Stimulated activated CD8-positive, alpha-beta memory T cell treated with anti-CD3 and anti-CD28 coated beads, Interleukin-4, amount 100 ng/mL, for 48 hours (primary cell): ENCODE measurements around the gene APLP2.
"Not testable (repeated sequence)": the region's sequence is repeated elsewhere in the genome, so short reads cannot be mapped to it uniquely, and the experiment has no call there.

Experiments
- DNase-seq: peaks from one replicate; pipeline ENCODE4 v3.0.0-alpha.2; 2020

Gene APLP2

GRCh38 chr11:130094614-130095013 is 24.9 kb downstream of the APLP2 start:
- DNase-seq = no peak

DNA sequence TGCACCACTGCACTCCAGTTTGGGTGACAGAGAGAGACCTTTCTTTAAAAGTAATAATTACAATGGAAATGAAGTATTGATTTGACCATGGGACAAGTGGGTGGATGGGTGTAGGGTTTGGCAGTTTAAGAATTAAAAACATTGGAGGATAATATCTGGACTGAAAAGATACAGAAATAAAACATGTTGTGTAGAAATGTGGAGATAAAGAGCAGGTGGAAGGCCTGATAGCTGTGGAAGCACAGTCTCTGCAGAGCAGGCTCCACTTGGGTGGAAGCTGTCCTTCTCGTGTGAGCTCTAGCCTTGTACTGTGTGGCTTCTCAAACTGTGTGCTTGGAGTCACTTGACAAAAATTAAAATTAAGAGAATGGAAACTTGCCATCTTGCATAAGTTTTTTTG is 25.6 kb downstream of the APLP2 start:
- no peak for DNase-seq

GRCh38 chr11:130096042-130096441 is 26.3 kb downstream of the APLP2 start:
- no peak for DNase-seq

GRCh38 chr11:130096823-130097222 is 27.1 kb downstream of the APLP2 start:
- no peak for DNase-seq

GRCh38 chr11:130097285-130097684 is 27.6 kb downstream of the APLP2 start:
- no peak for DNase-seq

DNA sequence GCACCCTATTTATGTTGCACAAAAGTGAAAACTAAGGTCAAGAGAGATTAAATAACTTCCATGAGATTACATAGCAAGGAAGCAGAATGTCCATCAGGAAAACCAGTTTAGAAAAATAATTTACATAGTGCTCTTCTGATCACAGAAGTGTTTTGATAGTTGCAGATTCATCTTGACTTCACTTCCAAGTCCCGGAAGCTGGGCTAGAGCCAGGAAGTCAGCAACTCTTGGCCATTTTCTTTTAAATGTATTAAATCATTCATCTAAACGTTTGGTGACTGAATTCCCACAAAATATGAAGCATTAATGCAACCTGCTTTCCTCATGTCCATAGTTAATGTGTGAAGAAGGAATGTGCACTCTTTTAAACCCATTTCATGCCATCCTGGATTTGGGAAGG is 29.7 kb downstream of the APLP2 start:
- no peak for DNase-seq

GRCh38 chr11:130100381-130101095 is 30.8 kb downstream of the APLP2 start:
- DNase-seq = no peak

DNA sequence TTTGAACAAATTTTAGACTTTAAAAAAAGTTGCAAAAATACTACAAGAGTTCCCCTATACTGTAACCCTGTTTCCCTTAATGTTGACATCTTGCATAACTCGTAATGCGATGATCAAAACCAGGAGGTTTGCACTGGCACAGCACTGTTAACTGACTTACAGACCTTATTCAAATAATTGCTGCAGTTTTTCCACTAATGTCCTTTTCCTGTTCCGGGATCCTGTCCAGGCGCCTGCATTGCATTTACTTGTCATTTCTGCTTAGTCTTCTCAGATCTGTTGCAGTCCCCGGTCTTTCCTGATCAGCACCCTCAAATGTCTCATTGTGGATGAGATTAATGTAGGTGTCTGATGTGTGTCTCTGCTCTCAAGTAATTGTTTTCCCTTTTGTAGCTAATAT is 32.0 kb downstream of the APLP2 start:
- no peak for DNase-seq

GRCh38 chr11:130102301-130103249 is 32.9 kb downstream of the APLP2 start:
- DNase-seq = no peak

DNA sequence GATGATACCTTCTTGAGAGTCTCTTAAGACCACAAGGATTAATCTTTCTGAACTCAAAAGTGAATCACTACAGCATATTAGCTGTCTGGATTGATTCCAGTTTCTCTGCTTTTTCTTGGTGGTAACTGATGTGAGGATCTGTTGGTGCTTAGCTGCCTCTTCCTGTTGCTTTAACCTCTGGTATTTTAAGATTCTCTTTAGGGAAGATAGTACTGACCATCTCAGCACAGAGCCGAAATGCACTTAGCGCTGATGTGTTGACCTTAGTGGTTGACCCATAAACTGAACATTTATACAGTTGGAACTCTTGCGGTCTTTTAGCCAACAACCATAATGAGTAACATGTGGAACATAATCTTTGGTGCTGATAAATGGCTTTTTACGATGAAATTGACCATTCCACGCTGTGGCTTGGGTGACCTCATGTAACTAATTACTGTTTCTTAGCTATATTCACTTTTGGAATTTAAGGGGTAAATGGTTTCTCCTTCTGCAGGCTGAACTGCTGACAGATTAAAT is 33.7 kb downstream of the APLP2 start:
- DNase-seq = no peak

- no peak for DNase-seq
Observed at GRCh38 chr11:130106381-130106780, 36.7 kb downstream of the APLP2 start.

DNA sequence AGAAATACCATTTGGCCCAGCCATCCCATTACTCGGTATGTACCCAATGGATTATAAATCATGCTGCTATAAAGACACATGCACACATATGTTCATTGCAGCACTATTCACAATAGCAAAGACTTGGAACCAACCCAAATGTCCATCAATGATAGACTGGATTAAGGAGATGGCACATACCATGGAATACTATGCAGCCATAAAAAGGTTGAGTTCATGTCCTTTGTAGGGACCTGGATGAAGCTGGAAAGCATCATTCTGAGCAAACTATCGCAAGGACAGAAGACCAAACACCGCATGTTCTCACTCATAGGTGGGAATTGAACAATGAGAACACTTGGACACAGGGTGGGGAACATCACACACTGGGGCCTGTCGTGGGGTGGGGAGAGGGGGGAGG is 39.0 kb downstream of the APLP2 start:
- not testable (repeated sequence) for DNase-seq

DNA sequence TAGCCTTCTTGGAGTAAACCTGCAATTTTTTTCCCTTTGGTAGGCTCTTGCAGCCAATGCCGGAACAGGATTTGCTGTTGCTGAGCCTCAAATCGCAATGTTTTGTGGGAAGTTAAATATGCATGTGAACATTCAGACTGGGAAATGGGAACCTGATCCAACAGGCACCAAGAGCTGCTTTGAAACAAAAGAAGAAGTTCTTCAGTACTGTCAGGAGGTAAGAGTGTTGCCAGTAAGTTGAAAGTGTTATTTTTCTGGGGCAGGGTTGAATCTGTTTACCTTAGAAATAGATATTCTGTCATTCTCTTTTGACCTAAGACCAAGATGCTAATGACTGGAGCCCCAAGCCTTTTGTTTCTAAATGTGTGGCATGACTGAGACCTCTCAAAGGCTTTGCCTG is 39.7 kb downstream of the APLP2 start:
- DNase-seq = no peak

GRCh38 chr11:130110339-130111108 is 40.8 kb downstream of the APLP2 start:
- no peak for DNase-seq

DNA sequence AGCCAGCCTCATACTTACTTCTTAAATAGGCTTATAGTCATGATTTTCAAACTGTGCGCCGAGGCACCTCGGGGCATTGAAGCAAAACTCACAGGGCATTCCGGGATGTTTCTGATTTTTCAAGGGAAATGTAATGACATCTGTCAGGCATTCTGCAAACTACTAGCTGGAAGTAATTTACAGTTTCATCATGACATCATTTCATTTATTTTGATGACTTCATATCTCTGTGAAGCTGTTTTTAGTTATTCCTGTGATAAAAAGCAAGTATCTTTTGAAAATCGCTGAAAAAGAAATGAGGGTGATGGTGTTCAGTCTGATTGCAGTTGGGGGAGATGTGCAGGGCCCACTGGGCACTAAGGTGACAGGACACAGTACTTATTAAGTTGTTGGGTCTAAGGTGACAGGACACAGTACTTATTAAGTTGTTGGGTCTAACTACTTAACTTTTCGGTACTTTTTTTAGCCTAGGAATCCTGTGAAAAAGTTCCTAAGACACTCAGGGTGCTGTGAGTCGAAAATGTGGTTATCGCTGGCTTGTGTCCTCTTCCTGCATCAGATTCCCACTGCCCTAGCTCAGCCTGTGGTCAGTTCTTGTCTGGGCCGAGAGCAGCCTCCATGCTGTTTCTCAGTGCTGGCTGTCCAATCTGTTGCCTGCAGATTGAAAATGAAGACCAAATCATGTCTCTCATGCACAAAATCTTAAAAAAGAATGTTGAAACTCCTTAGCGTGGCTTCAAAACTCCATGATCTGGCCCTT is 42.6 kb downstream of the APLP2 start:
- DNase-seq = no peak

DNA sequence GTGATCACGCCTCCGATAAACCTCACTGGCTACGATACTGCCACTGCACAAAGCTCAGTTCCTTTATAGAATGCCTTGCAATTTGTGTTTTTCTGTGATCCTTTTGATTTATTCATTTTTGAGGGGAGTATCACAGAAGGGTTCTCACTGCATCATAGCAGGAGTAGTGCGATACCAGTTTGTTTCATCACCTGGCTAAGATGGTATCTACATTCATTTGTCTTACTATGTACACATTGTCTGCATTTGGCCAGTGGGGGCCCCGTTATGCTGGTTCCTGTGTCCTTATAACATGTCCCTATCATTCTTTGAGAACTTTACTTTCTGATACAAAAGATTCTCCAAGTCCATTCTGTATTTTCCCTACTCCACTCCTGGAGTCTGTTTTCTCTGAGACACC is 44.6 kb downstream of the APLP2 start:
- no peak for DNase-seq

DNA sequence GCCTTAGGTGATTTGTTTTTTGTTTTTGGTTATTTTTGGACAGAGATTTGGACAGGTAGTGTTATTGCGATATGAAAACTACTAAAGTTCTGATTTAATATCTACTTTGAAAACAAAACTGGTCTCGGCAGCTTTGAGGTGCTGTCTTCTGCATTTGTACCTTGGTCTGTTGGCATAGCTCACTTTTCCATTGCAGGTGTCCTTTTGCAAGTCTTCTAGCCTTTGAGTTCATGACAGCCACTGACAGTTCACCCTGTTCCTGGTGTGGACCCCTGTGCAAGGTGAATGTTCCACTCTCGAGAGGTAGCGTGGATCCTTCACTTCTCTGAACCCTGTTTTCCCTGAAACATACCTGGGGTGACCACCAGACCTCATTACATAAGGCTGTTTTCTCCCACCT is 45.0 kb downstream of the APLP2 start:
- DNase-seq = no peak

GRCh38 chr11:130115218-130115617 is 45.5 kb downstream of the APLP2 start:
- DNase-seq = no peak

DNA sequence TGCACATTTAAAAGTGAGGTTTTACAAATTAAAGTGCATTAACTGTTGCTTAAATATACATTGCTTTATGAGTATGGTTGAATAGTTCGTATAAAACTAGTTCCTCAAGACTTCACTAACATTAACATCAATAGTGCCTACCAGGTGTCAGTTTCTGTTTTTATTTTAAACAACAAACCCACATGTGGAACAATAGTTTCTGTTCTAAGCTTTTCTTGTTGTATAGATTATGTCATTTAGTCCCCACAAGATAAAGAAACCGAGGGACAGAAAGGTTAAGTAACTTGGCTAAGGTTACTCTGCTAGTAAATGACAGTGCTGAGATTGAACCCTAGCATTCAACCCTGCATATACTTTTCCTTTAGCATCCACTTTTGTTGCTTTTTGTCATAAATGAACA is 48.5 kb downstream of the APLP2 start:
- DNase-seq = no peak

DNA sequence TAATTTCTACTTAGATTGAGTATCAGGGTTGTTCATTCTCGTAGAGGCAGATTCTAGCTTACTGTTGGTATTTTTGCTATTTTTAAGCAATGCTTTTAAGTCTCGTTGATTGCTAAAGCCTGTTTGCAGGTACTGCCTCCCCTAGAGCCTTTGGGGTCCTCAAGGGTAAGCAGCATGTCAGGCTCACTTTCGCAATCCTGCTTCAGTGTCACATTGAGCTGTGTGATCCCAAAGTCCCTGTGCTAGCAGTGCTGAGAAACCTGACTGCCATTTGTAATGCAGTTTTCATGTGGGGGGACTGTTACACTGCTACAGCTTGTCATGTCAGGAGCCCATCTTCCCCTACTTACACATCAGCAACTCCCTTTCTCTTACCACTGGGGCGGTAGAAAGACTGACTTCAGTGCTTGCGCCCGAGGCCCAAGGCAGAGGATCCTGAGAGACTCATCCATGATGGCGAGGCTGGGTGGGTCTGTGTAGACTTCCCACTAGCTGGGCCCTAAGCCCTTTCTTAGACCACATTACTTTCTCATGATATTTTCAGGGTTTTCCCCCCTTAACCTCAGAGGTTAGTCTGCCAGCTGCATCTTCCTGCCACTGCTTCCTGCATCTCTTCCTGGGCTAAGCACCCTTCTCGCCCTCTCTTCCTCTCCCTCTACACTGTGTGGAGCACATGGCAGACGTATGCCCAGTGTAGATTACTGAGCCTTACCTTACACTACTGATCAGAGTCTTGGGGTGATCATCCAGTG is 49.1 kb downstream of the APLP2 start:
- peak; percentile 38 for DNase-seq

DNA sequence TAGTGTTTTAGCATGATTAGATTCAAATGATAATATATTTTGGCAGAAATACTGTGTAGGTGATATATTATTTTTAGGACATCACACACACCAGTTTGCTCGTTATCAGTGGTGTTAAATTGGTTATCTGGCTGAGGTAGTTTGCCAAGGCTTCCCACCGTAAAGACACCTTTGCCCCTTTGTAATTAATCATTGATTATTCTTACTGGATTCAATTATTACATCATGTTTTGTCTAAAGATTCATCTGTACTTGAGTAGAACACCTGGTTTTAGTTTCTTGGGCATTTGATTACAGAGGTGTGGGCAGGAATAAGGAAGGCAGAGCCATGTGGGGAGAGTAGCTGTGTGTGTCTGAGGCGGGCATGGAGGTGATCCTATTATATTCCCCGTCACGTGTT is 50.4 kb downstream of the APLP2 start:
- DNase-seq = no peak
